Measurements from ENCODE around the gene CCDC9B.

The CCDC9B gene

GRCh38 chr15:40345867-40346578, 5.3 kb upstream of the CCDC9B start:
- no peak for DNase-seq

GRCh38 chr15:40345225-40345866, 4.6 kb upstream of the CCDC9B start:
- no peak for DNase-seq

GRCh38 chr15:40344631-40345120, 3.9 kb upstream of the CCDC9B start:
- peak in 50 of 58 donors; percentile 8 to 76 (median 42) for DNase-seq

DNA sequence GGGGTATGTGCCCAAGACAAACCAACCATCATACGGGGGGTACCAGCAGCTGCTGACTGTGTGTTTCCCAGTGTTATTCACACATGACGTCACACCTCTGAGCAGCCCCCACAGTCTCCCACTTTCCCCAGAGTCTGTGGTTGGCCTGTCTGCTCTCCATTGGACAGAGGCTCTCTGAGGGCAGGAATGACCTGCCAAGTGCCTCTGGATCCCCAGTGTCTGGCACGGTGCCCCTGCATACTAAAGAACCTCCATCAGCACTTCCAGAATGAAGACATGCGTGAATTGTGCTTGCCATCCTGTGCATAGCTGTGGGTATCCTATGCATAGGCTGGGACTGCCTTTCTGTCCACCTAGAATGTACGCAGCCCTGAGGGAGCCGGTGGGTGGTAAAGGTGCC, 3.5 kb upstream of the CCDC9B start:
- no peak for DNase-seq

DNA sequence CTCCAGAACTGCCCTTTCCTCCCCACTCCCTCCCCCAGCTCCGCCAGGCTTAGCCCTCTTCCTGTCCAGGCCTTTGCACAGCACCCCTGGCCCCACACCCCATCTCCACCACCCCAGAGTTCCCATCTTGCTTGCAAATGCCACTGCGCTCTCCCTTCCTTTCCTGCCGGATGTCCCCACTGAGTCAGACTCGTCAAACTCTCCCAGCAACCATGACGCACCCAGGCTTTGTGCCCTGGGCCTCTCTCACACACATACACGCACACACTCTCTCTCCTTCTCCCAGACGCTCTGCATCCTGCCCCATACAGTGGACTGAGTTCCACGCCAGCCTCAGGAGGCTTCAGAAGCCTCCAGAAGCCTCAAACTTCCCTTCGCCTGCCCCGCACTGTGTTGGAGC, 2.8 kb upstream of the CCDC9B start:
- DNase-seq, result no peak

DNA sequence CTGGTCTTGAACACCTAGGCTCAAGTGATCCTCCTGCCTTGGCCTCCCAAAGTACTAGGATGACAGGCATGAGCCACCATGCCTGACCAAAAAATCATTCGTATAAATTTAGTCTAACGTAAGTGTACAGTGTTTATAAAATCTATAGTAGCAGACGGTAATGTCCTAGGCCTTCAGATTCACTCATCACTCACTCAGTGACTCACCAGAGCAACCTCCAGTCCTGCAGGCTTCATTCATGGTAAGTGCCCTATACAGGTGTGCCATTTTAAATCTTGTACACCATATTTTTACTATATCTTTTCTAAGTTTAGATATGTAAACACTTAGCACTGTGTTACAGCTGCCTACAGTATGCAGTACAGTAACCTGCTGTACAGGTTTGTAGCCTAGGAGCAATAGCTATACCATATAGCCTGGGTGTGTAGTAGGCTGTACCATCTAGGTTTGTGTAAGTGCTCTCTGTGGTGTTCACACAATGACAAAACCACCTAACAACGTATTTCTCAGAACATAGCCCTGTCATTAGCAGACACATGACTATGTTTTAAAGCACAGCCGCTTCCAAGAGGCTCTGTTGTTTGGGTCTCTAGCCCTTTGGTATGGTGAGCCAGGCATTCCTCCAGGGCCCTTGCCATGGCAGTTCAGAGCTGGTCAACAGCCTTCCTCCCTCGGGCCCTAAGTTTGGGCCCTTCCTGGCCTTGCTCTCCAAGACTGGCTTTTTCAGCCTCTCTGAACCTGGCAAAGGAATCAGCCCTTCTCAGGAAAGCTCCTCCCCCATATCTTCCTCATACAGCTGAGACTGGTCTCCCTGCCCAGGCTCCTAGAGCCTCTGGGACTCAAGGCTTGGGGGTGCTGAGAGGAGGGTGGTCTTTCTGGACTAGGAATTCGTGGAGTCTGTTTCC, 1.9 kb upstream of the CCDC9B start:
- DNase-seq, result peak in 1 of 58 donors; percentile 13

- peak in 51 of 58 donors; percentile 12 to 86 (median 66) for DNase-seq
Measured at GRCh38 chr15:40340038-40340739, 550 bp downstream of the CCDC9B start.

- peak in 3 of 58 donors; percentile 19 to 45 (median 41) for DNase-seq
Measured at GRCh38 chr15:40339621-40339945, 1.2 kb downstream of the CCDC9B start.

- DNase-seq, result peak in 41 of 58 donors; percentile 5 to 87 (median 48)
Measured at GRCh38 chr15:40338921-40339620, 1.7 kb downstream of the CCDC9B start.

DNA sequence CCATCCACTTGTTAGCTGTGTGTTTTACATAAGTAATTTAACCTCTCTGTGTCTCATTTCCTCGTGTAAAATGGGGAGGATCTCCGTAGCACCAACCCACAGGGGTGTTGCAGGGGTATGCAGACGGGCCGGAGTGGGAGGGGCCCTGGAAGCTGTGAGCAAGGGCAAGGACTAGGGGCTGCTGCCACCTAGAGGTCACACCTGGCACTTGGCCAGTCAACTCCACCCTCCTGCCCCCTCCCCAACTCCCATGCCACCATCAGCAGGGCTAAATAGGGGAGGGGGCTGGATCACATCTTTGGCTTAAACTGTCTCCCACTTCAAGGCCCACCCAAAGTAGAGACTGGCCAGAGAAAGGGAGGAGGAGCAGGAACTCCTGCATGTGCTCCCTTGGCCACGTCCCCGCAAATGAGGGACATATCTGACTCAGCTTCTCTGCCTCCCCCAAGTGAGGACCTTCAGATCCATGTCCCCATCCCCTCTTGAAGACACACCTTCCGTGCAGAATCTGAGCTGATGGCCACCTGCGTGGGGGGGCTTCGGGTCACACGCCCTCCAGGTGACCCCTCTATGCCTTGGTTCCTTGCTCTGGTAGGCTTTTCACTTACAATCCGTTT, 2.6 kb downstream of the CCDC9B start:
- peak in 36 of 58 donors; percentile 7 to 68 (median 27) for DNase-seq

DNA sequence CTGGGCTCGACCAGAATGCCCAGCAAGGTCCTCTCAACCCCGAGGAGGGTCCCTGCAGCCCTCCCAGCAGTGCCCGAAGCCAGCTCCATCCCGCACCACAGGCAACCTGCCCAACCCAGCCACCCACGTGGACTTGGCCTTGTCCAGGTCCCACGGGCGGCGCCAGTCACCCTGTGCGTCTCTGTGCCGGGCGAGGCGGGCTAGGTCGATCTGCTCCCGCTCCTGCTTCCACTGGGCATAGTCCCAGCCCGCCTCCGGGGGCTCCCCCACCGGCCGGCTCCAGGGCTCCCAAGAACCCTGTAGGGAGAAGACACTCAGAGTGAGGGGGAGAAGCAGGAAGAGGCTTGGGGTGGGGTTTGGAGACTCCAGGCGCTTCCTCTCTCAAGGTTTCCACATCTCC, 3.1 kb downstream of the CCDC9B start:
- DNase-seq, result no peak

DNA sequence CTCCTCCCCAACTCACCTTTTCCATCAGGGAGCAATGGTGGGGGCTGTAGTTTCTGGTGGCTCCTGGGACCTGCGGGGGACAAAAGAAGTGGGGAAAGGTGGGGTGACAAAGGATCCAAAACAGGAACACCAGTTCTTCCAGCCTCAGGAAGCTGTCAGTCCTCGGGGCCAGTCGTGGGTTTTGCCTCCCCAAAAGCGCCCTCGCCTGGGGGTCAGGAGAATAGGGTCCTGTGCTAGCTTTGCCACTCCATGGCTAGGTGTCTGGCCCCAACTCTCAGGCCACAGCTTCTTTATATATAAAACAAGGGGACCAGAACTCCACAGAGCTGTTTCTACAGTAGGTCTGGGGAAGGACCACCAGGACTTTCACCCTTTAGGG, 4.0 kb downstream of the CCDC9B start:
- no peak for DNase-seq

DNA sequence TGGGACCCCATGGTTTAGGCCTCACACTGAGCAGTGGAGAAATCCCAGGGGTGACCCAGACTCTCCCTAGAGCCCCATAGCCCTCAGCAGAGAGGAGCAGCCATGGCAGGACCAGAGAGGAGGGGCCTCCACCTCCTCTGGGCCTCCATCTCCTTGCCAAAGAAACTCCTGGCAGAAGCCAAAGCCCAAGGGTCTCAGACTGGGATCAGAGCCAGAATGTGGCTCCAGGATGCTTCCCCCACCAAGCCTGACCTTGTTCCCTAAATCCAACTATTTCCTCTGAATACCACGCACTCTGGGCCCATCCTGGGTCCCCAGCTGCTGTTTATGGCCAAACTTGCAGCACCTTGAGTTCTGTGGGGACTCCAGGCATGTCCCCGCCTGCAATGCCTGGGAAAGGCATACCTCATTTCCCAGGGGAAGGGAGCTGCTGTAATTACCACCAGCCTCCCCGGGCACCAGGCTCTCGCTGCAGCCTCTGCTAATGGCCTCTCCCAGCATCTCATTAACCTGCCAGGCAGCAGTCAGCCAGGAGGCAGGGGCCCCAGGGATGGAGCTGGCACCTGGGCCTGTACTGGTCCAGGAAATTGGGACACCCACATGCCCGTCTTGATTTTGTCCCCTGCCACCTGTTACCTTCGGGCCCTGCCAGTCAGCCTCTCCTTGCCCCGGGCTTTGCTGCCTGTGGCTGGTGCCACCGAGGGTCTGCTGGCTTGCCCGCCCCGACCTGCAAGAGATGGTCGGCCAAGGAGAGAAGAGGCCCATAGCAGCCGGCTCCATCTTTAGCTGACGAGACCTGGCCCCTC, 4.6 kb downstream of the CCDC9B start:
- no peak for DNase-seq

- DNase-seq, result peak in 3 of 58 donors; percentile 15 to 27 (median 19)
Measured at GRCh38 chr15:40334941-40335795, 5.6 kb downstream of the CCDC9B start.

GRCh38 chr15:40334541-40334940, 6.2 kb downstream of the CCDC9B start:
- no peak for DNase-seq

- peak in 36 of 58 donors; percentile 12 to 66 (median 38) for DNase-seq
Measured at GRCh38 chr15:40333922-40334492, 6.7 kb downstream of the CCDC9B start.

GRCh38 chr15:40332113-40332781, 8.5 kb downstream of the CCDC9B start:
- DNase-seq, result no peak

All from anterior cingulate cortex (tissue), 58 donors.